OCI-LY7 (cell line): ENCODE results near the gene TREML2.

Experiments
- CTCF ChIP-seq: fragments of 200-600 bp; sonication (generic); conservative IDR thresholded peaks from 2 replicates; pipeline ENCODE4 v1.5.1; 2014; ENCODE audit warnings: mild to moderate bottlenecking, antibody characterized with exemption, low read length, moderate library complexity, mixed read lengths
- EZH2phosphoT487 ChIP-seq: fragments of 200-600 bp; sonication (generic); IDR thresholded peaks from 2 replicates; pipeline ENCODE4 v1.6.1; 2018; ENCODE audit warnings: low read depth, borderline replicate concordance, mild to moderate bottlenecking, mixed run types, antibody characterized with exemption, low read length, moderate library complexity, mixed read lengths

GRCh38 chr6:41214559-41215238, 13.8 kb upstream of the TREML2 start:
- TF ChIP-seq CTCF (no peak), EZH2phosphoT487 (no peak)
